GM12891 (cell line): ENCODE measurements around the gene ANXA3. TPM values are rescaled to one million over a fixed set of nuclear protein-coding genes. Genes with fewer than 3 reads are reported as not detected.
A peak's percentile ranks its signal among the peaks of the same experiment; 100 is the strongest.
"Not testable (repeated sequence)": the region's sequence is repeated elsewhere in the genome, so short reads cannot be mapped to it uniquely, and the experiment has no call there.

Experiments used
- DNase-seq: peaks from one replicate; pipeline ENCODE4 v3.0.0; 2011; ENCODE audit warnings: low spot score; ENCODE audit not compliant: insufficient read length
- FAIRE-seq: peaks from 2 replicates; lab custom pipeline; 2011; peaks lifted over from hg19 to GRCh38; lab: Jason Lieb, UNC
- PAX5 ChIP-seq: IDR thresholded peaks from 2 replicates; pipeline ENCODE4 v1.6.1; 2011; ENCODE audit warnings: low read length, moderate library complexity, mild to moderate bottlenecking; ENCODE audit not compliant: insufficient read depth, severe bottlenecking
- POLR2A ChIP-seq: IDR thresholded peaks from 2 replicates; pipeline ENCODE4 v1.6.1; 2011; ENCODE audit warnings: low read depth, low read length, control low read depth
- POLR2AphosphoS5 ChIP-seq: IDR thresholded peaks from 2 replicates; pipeline ENCODE4 v1.6.1; 2011; ENCODE audit warnings: low read depth, low read length, control low read depth
- POU2F2 ChIP-seq: IDR thresholded peaks from 2 replicates; pipeline ENCODE4 v1.6.1; 2011; ENCODE audit warnings: low read depth, mild to moderate bottlenecking, control low read depth, low read length, moderate library complexity
- SPI1 ChIP-seq: IDR thresholded peaks from 2 replicates; pipeline ENCODE4 v1.6.1; 2011; ENCODE audit warnings: low read depth, low read length, control low read depth
- TAF1 ChIP-seq: IDR thresholded peaks from 2 replicates; pipeline ENCODE4 v1.6.1; 2011; ENCODE audit warnings: low read depth, low read length, control low read depth
- polyA plus RNA-seq: library from polyadenylated mRNA; unstranded; fragments of >200 nt; gene quantifications from one replicate; pipeline ENCODE4 v1.2.1, GENCODE V29; 2012; ENCODE audit warnings: low read depth, missing spikeins, inconsistent platforms; ENCODE audit not compliant: missing spikeins

Gene ANXA3
- polyA plus RNA-seq, result not detected

DNA sequence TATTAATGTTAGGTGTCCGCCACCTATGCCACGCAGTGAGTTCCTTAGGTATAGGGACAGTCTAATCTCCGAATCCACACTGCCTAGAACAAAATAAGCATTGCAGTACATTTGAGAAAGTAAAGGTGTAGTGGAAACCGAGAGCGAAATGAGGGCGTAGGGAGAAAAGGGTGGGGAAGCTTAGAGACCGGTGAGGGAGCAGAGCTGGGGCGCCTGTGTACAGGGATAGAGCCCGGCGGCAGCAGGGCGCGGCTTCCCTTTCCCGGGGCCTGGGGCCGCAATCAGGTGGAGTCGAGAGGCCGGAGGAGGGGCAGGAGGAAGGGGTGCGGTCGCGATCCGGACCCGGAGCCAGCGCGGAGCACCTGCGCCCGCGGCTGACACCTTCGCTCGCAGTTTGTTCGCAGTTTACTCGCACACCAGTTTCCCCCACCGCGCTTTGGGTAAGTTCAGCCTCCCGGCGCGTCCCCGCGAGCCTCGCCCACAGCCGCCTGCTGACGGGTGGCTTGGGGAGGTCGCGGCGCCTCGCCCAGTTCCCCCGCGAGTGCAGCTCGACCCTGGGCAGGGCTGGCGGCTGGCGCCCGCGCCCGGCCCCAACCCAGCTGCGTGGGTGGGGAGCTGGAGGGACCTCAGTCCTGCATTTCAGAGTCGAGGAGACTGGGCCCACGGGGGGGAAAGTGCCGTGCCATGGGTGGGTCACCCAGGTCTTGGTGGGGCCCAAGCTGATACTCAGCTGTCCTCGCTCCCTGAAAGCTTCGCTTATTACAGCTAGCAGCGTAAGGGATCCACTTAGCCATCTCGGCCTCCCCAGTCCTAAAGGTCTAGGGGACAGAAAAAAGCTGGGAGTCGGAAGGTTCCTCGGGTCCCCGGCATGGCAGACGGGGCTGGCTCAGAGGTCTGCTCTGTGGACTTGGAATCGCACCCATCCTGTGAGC lies at the start of gene ANXA3:
TSS of gene ANXA3 (plus strand) at position 351 of the 932 bp plus-strand sequence. CDS start 2,704 bp downstream, outside the sequence.
- DNase-seq (peak; percentile 37), FAIRE-seq (peak; percentile 45)
- TF ChIP-seq TAF1 (no peak), POLR2A (no peak), POU2F2 (no peak), SPI1 (no peak), PAX5 (no peak), POLR2AphosphoS5 (no peak)

- not testable (repeated sequence) for DNase-seq, FAIRE-seq
Measured at GRCh38 chr4:78506260-78506659, 45.3 kb upstream of the ANXA3 start.

GRCh38 chr4:78509043-78509442 lies 42.5 kb upstream of the ANXA3 start:
- TF ChIP-seq PAX5, result no peak
- TF ChIP-seq POLR2A, result no peak
- TF ChIP-seq TAF1, result no peak
- TF ChIP-seq POU2F2, result no peak
- no peak for TF ChIP-seq POLR2AphosphoS5
- no peak for TF ChIP-seq SPI1

DNA sequence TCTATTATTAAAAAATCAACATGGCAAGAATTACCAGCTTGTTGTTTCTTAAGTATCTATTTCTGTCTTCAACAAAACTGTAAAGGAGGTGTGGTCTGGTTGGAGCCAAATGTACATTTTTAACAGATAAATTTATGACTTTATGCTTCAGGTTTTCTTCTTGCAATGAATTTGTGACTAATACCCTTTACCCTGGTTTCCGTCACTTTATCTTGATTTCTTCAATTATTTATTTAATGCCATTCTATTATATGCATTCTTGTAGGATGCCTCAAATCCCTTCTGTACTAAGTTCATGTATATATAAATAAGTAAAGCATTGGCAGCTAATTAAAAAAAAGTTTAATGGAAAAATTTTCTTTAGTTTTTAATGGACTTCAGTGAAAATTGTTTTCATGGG lies 41.5 kb upstream of the ANXA3 start:
- DNase-seq (no peak), FAIRE-seq (no peak)

More at GRCh38 chr4:78509043-78509442, 42.5 kb upstream of the ANXA3 start:
- DNase-seq (no peak), FAIRE-seq (no peak)

GRCh38 chr4:78510681-78511080 lies 40.9 kb upstream of the ANXA3 start:
- DNase-seq (no peak), FAIRE-seq (no peak)
- TF ChIP-seq PAX5, result no peak
- TF ChIP-seq POLR2A, result no peak
- no peak for TF ChIP-seq POLR2AphosphoS5
- TF ChIP-seq POU2F2, result no peak
- no peak for TF ChIP-seq TAF1
- TF ChIP-seq SPI1, result no peak

More for the DNA sequence above, 41.5 kb upstream of the ANXA3 start:
- TF ChIP-seq SPI1 (no peak), TAF1 (no peak), POLR2A (no peak), POLR2AphosphoS5 (no peak), POU2F2 (no peak), PAX5 (no peak)

GRCh38 chr4:78512357-78512920 lies 39.1 kb upstream of the ANXA3 start:
- TF ChIP-seq POLR2A (no peak), TAF1 (no peak), SPI1 (no peak), POU2F2 (no peak), PAX5 (no peak), POLR2AphosphoS5 (no peak)
- FAIRE-seq (no peak), DNase-seq (no peak)

DNA sequence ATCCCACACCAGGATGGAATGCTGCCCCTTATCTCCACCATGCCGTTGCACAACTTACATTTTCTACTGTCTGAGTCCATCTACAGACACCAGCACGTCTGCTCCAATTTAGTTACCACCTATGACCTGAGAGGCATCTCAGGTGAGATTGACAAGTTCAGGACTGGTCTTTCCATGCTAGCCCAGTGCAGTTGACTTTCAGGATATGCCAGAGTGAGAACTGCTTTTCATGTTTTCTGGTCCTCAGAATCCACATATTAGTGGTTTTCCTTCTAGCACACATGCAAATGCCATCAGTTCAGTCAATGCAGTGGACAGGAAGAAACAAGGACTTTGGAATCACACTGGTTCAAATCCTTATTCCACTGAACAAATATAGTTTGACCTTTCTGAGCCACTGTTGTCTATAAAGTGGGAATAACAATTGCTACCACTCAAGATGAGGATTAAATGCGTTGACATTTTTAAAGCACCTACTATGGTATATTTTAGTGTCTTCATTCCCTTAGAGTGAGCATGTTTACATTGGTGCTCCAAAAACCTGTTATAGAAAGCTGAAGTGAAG lies 38.1 kb upstream of the ANXA3 start:
- FAIRE-seq (no peak), DNase-seq (no peak)
- TF ChIP-seq POU2F2 (no peak), POLR2A (no peak), POLR2AphosphoS5 (no peak), SPI1 (no peak), PAX5 (no peak), TAF1 (no peak)

DNA sequence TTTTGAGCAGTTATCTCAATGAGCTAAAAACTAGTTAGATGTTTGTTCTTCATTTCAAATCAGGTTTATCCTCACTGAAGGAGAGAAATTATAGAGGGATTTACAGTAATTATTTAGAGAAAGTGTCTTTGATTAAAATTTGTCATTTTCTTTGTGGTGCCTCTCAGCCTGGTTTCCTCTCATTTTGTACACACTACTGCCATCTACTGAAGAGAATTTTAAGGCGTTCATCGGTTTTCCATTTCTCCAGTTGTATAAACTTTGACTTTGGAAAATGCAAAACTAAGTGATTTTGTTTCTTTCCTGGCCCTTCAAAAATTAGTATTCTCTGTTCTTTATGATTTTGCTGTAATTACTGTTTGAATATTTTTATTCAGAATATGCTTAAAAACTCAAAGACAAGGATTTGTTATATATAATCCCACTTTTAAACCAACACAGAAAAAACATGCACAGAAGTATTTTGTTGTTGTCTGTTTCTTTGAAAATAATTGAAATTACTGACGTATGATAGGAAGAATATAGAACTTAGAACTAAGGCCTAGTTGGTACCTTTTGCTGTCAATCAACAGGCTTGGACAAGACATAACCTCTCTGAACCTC lies 34.4 kb upstream of the ANXA3 start:
- no peak for TF ChIP-seq POLR2AphosphoS5
- TF ChIP-seq PAX5, result no peak
- TF ChIP-seq SPI1, result no peak
- no peak for TF ChIP-seq TAF1
- no peak for TF ChIP-seq POU2F2
- TF ChIP-seq POLR2A, result no peak
- DNase-seq, result no peak
- FAIRE-seq, result no peak

DNA sequence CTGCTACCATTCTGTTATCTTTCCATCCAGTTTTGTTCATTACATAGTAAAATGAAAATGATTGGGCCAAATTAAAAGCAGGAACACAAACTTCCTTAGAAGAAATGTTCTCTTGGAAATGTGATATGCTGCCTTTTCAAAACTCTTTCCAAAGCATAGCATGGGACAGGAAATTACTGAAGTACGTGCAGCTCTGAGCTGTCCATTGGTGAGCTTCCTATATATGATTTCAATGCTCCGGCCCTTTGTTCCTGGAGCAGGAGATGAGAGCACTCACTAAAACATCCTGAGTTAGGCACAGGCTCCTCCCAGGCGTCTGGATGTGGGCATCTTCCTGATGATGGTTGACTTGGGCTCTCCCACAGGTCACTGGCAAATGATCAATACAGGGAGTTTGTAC lies 33.0 kb upstream of the ANXA3 start:
- DNase-seq (no peak), FAIRE-seq (no peak)
- TF ChIP-seq POLR2AphosphoS5 (no peak), SPI1 (no peak), TAF1 (no peak), POU2F2 (no peak), PAX5 (no peak), POLR2A (no peak)
